HG02759 (cell line): ENCODE measurements around the gene DHPS.

Experiments
- ATAC-seq: cut with Tn5 transposase; IDR thresholded peaks from one replicate; pipeline ENCODE4 v1.9.1; 2021; ENCODE audit warnings: mild to moderate bottlenecking, moderate library complexity; ENCODE audit not compliant: unreplicated experiment

DHPS gene

GRCh38 chr19:12675940-12676339 lies 5.7 kb downstream of the DHPS start:
- ATAC-seq = no peak

GRCh38 chr19:12675399-12675798 lies 6.3 kb downstream of the DHPS start:
- ATAC-seq = no peak

GRCh38 chr19:12672744-12673143 lies 8.9 kb downstream of the DHPS start:
- ATAC-seq = no peak

- ATAC-seq = no peak
Measured at GRCh38 chr19:12670159-12670928, 11.3 kb downstream of the DHPS start.

- ATAC-seq = peak; percentile 48
Measured at GRCh38 chr19:12669270-12670158, 12.2 kb downstream of the DHPS start.

- peak; percentile 10 for ATAC-seq
Measured at GRCh38 chr19:12668932-12669269, 12.8 kb downstream of the DHPS start.

- no peak for ATAC-seq
Measured at GRCh38 chr19:12668346-12668745, 13.3 kb downstream of the DHPS start.

- ATAC-seq = no peak
Measured at GRCh38 chr19:12667731-12668302, 13.9 kb downstream of the DHPS start.

GRCh38 chr19:12666265-12667048 lies 15.2 kb downstream of the DHPS start, which contains the start of the genes MAN2B1 and WDR83:
MAN2B1 (minus strand) TSS chr19:12666742; CDS start chr19:12666701, 41 bp downstream.
WDR83 (plus strand) TSS chr19:12666807; CDS start chr19:12669791, 2,984 bp downstream.
- peak; percentile 61 for ATAC-seq

- no peak for ATAC-seq
Measured at GRCh38 chr19:12665671-12666264, 15.9 kb downstream of the DHPS start.

- no peak for ATAC-seq
Measured at GRCh38 chr19:12665281-12665573, 16.5 kb downstream of the DHPS start.

- ATAC-seq = no peak
Measured at GRCh38 chr19:12664406-12665280, 17.0 kb downstream of the DHPS start.

- no peak for ATAC-seq
Measured at GRCh38 chr19:12660980-12661379, 20.7 kb downstream of the DHPS start.

- no peak for ATAC-seq
Measured at GRCh38 chr19:12657966-12658365, 23.7 kb downstream of the DHPS start.

GRCh38 chr19:12656899-12657571 lies 24.6 kb downstream of the DHPS start:
- no peak for ATAC-seq

- ATAC-seq = no peak
Measured at GRCh38 chr19:12655546-12655945, 26.1 kb downstream of the DHPS start.

- no peak for ATAC-seq
Measured at GRCh38 chr19:12652219-12652618, 29.5 kb downstream of the DHPS start.

- ATAC-seq = no peak
Measured at GRCh38 chr19:12649941-12650340, 31.7 kb downstream of the DHPS start.

- ATAC-seq = no peak
Measured at GRCh38 chr19:12648088-12648487, 33.6 kb downstream of the DHPS start.
